SU-DHL-6 (cell line): ENCODE measurements around the gene VASP.

Experiments used
- H2AFZ ChIP-seq: fragments of 200-600 bp; sonication (generic); 2 replicates; pipeline ENCODE4 v1.6.1; 2014; ENCODE audit warnings: low read depth, mild to moderate bottlenecking, moderate library complexity, mixed read lengths, antibody characterized with exemption, low read length; ENCODE audit not compliant: severe bottlenecking
- H3F3A ChIP-seq: fragments of 200-600 bp; shearing (Covaris generic); 2 replicates; pipeline ENCODE4 v1.6.0; 2016; ENCODE audit warnings: antibody characterized with exemption, mild to moderate bottlenecking; ENCODE audit not compliant: insufficient read depth
- H3K27ac ChIP-seq: fragments of 200-600 bp; sonication (generic); 2 replicates; pipeline ENCODE4 v1.5.1; 2016; ENCODE audit warnings: low read depth, mild to moderate bottlenecking, low read length, moderate library complexity, mixed read lengths
- H3K27me3 ChIP-seq: fragments of 200-600 bp; sonication (generic), shearing (Covaris generic); 2 replicates; pipeline ENCODE4 v1.6.0; 2014; ENCODE audit warnings: mild to moderate bottlenecking, low read length
- H3K36me3 ChIP-seq: fragments of 200-600 bp; sonication (generic); 2 replicates; pipeline ENCODE4 v1.6.1; 2014; ENCODE audit warnings: mild to moderate bottlenecking, low read length, mixed read lengths
- H3K4me2 ChIP-seq: fragments of 300-600, 200-600 bp; shearing (Covaris generic), sonication (generic); 2 replicates; pipeline ENCODE4 v1.6.0; 2014; ENCODE audit warnings: low read length, low read depth, mild to moderate bottlenecking; ENCODE audit not compliant: poor library complexity, severe bottlenecking
- H3K4me3 ChIP-seq: fragments of 200-600 bp; sonication (generic); 2 replicates; pipeline ENCODE4 v1.5.1; 2014; ENCODE audit warnings: antibody characterized with exemption, low read length, mild to moderate bottlenecking, mixed read lengths; ENCODE audit not compliant: insufficient read depth, poor library complexity, severe bottlenecking
- H3K79me2 ChIP-seq: fragments of 200-600 bp; sonication (generic); 2 replicates; pipeline ENCODE4 v1.6.1; 2014; ENCODE audit warnings: mild to moderate bottlenecking, low read length, moderate library complexity; ENCODE audit not compliant: insufficient read depth
- H3K9ac ChIP-seq: fragments of 200-600 bp; sonication (generic); 2 replicates; pipeline ENCODE4 v1.7.0; 2014; ENCODE audit warnings: mild to moderate bottlenecking, low read length
- H3K9me2 ChIP-seq: fragments of 200-600 bp; sonication (generic); replicated peaks from 2 replicates; pipeline ENCODE4 v1.6.1; 2014; ENCODE audit warnings: low read length; ENCODE audit not compliant: insufficient read depth
- H3K9me3 ChIP-seq: fragments of 200-600 bp; sonication (generic); 2 replicates; pipeline ENCODE4 v1.6.1; 2014; ENCODE audit warnings: low read length, mixed read lengths; ENCODE audit not compliant: insufficient read depth
- H4K20me1 ChIP-seq: fragments of 200-600 bp; sonication (generic); 2 replicates; pipeline ENCODE4 v1.6.1; 2014; ENCODE audit warnings: low read depth, mild to moderate bottlenecking, antibody characterized with exemption, low read length, moderate library complexity, mixed read lengths
- EZH2phosphoT487 ChIP-seq: fragments of 200-600 bp; sonication (generic), shearing (Covaris generic); conservative IDR thresholded peaks from 2 replicates; pipeline ENCODE4 v1.6.1; 2018; ENCODE audit warnings: mild to moderate bottlenecking, antibody characterized with exemption, low read length, moderate library complexity, mixed read lengths
- TF ChIP-seq, protein P1 (sequence below): fragments of 200-600 bp; sonication (generic); IDR thresholded peaks from one replicate; pipeline ENCODE4 v1.5.1; 2017; ENCODE audit warnings: antibody characterized with exemption, mild to moderate bottlenecking, low read length, moderate library complexity; ENCODE audit not compliant: insufficient read depth, poor library complexity, severe bottlenecking

The VASP gene

DNA sequence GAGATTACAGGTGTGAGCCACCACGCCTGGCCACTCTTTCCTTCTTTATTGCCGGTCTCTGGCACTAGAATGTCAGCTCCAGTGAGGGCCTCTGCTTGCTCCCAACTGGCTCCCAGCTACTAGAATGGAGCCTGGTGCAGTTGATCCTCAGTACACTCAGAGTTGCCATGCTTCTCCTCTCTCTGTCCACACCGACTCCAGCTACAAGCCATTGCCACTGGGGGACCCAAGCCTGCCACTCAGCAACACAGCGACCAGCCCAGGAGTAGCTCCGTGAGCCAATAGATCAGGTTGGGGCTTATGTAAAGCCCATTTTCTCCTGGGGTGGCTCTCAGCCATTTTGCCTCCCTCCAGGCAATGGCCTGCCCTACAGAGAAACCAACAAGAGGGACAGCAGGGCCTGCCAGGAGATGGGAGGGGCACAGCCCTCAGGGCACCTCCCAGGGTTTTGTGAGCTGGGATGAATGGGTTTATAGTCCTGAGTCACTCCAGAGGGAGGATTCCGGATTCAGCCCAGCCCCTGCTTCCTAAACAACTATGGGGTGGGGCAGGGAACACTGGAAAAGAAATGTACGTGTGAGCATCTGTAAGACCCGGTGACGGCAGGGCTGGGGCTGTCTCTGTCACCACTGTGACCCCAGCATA lies 40.8 kb downstream of the VASP start:
- no peak overlapping the region for H3K4me2 ChIP-seq
- no peaks in the 10 kb centered on the region for H3K9me3 ChIP-seq
- no peak overlapping the region for H3K9ac ChIP-seq
- no peak overlapping the region for H2AFZ ChIP-seq
- H3K36me3 ChIP-seq = no peaks in the 10 kb centered on the region
- H3K9me2 ChIP-seq = no peaks in the 10 kb centered on the region
- H3K27ac ChIP-seq = no peak overlapping the region
- no peaks in the 10 kb centered on the region for H3F3A ChIP-seq
- TF ChIP-seq, protein P1, sequence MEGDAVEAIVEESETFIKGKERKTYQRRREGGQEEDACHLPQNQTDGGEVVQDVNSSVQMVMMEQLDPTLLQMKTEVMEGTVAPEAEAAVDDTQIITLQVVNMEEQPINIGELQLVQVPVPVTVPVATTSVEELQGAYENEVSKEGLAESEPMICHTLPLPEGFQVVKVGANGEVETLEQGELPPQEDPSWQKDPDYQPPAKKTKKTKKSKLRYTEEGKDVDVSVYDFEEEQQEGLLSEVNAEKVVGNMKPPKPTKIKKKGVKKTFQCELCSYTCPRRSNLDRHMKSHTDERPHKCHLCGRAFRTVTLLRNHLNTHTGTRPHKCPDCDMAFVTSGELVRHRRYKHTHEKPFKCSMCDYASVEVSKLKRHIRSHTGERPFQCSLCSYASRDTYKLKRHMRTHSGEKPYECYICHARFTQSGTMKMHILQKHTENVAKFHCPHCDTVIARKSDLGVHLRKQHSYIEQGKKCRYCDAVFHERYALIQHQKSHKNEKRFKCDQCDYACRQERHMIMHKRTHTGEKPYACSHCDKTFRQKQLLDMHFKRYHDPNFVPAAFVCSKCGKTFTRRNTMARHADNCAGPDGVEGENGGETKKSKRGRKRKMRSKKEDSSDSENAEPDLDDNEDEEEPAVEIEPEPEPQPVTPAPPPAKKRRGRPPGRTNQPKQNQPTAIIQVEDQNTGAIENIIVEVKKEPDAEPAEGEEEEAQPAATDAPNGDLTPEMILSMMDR = no peak
- no peak for TF ChIP-seq EZH2phosphoT487
- H3K4me3 ChIP-seq = no peak overlapping the region
- no peaks in the 10 kb centered on the region for H3K27me3 ChIP-seq
- no peaks in the 10 kb centered on the region for H3K79me2 ChIP-seq
- no peaks in the 10 kb centered on the region for H4K20me1 ChIP-seq

DNA sequence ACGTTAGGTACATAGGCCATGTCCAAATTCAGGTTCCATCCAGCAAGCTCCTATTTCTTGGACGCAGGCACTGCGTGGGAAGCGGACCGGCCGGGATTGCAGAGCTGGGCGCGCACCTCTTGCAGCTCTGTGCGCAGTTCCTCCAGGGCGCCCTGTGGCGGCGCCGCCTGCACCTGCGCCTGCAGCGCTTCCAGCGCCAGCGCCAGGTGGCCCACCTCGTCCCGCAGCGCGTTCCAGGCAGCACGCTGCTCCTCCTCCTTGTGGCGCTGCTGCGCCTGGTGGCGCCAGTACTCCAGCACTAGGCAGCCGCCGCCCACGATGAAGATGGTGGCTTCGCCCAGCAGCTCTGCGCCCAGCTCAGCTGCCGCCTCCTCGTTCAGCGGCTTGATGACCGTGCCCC lies 46.2 kb downstream of the VASP start:
- H3K27me3 ChIP-seq = no peaks in the 10 kb centered on the region
- H2AFZ ChIP-seq = no peak overlapping the region
- no peaks in the 10 kb centered on the region for H3F3A ChIP-seq
- no peaks in the 10 kb centered on the region for H3K9me2 ChIP-seq
- TF ChIP-seq EZH2phosphoT487 = no peak
- TF ChIP-seq, protein P1 = no peak
- no peak overlapping the region for H3K27ac ChIP-seq
- H3K36me3 ChIP-seq = no peaks in the 10 kb centered on the region
- H3K9ac ChIP-seq = no peak overlapping the region
- H4K20me1 ChIP-seq = no peaks in the 10 kb centered on the region
- no peak overlapping the region for H3K4me3 ChIP-seq
- H3K9me3 ChIP-seq = no peaks in the 10 kb centered on the region
- peaks cover 8% of the 10 kb centered on the region; the same call in 1 of the 2 replicates for H3K79me2 ChIP-seq
- H3K4me2 ChIP-seq = no peak overlapping the region

DNA sequence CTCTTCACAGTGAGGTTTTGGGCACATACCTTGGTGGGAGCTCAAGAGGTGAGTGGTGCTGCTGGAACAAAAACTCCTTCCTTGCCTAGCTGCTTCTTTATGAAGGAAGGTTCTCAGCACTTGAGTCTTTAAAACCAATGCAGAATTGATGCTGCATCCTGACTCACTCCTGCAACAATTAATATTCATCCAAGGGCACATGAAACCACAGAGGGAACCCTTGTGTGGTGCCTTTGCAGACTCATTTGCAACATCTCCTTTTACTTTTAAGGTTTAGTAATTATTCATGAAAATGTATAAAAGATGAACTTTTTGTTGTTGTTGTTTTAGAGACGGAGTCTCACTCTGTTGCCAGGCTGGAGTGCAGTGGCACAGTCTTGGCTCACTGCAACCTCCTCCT lies 47.2 kb downstream of the VASP start:
- Histone ChIP-seq H3K79me2 (peaks cover 8% of the 10 kb centered on the region; the same call in 1 of the 2 replicates), H3K9me2 (no peaks in the 10 kb centered on the region), H4K20me1 (no peaks in the 10 kb centered on the region), H2AFZ (no peak overlapping the region), H3K27ac (no peak overlapping the region), H3K9ac (no peak overlapping the region), H3F3A (no peaks in the 10 kb centered on the region), H3K4me2 (no peak overlapping the region), H3K4me3 (no peak overlapping the region), H3K27me3 (no peaks in the 10 kb centered on the region), H3K9me3 (no peaks in the 10 kb centered on the region), H3K36me3 (no peaks in the 10 kb centered on the region)
- TF ChIP-seq, protein P1 = no peak
- no peak for TF ChIP-seq EZH2phosphoT487
